ENCODE data around the gene OAS3. TPM values are rescaled to one million over a fixed set of nuclear protein-coding genes. Genes with fewer than 3 reads are reported as not detected.
"Not testable (repeated sequence)": the region's sequence is repeated elsewhere in the genome, so short reads cannot be mapped to it uniquely, and the experiment has no call there.

The OAS3 gene
- polyA plus RNA-seq, 4 donors: 3.8 to 13.1 (median 7.3) TPM

- H3K36me3 ChIP-seq (ENCODE audit: control insufficient read depth in 3 of 3, insufficient read depth in 2 of 3, low read depth in 1 of 3, low read length in 3 of 3): peaks cover 0 to 14% (median 12%) of the 10 kb centered on the region in 3 donors
- DNase-seq; H3K4me3 ChIP-seq (ENCODE audit: low read depth in 1 of 3, low read length in 3 of 3); H3K27ac ChIP-seq (ENCODE audit: low read depth in 1 of 3, low read length in 2 of 3); FAIRE-seq; H3K27me3 ChIP-seq (ENCODE audit: control insufficient read depth in 3 of 3, insufficient read depth in 3 of 3, low read length in 3 of 3); H3K9me3 ChIP-seq (ENCODE audit: control insufficient read depth in 2 of 2, insufficient read depth in 1 of 2, low read depth in 1 of 2, low read length in 1 of 2); H3K4me1 ChIP-seq (ENCODE audit: control insufficient read depth in 3 of 3, insufficient read depth in 2 of 3, low read depth in 1 of 3, low read length in 2 of 3): not testable (repeated sequence)
- WGBS, 3 donors: 52 to 89% (median 83%) methylated on average over 2 of the region's 2 CpGs
Observed at GRCh38 chr12:112913888-112914287, 24.4 kb upstream of the OAS3 start.

DNA sequence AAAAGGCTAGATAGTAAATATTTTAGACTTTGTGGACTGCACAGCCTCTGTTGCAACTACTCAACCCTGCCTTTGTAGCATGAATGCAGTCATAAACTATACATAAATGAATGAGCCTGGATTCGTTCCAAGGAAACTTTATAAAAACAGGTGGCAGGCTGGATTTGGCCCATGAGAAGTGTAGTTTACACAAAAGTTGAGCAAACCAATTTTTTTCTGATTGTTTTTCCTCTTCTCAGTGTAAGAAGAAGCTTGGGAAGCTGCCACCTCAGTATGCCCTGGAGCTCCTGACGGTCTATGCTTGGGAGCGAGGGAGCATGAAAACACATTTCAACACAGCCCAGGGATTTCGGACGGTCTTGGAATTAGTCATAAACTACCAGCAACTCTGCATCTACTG, 22.0 kb upstream of the OAS3 start:
- Histone ChIP-seq H3K27ac (ENCODE audit: low read depth in 1 of 3, low read length in 2 of 3) (peak overlapping the region in 1 of 3 donors; percentile 50), H3K36me3 (ENCODE audit: control insufficient read depth in 3 of 3, insufficient read depth in 2 of 3, low read depth in 1 of 3, low read length in 3 of 3) (peaks cover 0 to 18% (median 15%) of the 10 kb centered on the region in 3 donors), H3K27me3 (ENCODE audit: control insufficient read depth in 3 of 3, insufficient read depth in 3 of 3, low read length in 3 of 3) (no peaks in the 10 kb centered on the region), H3K4me1 (ENCODE audit: control insufficient read depth in 3 of 3, insufficient read depth in 2 of 3, low read depth in 1 of 3, low read length in 2 of 3) (peaks cover 0 to 3% (median 0%) of the 10 kb centered on the region in 3 donors), H3K9me3 (ENCODE audit: control insufficient read depth in 2 of 2, insufficient read depth in 1 of 2, low read depth in 1 of 2, low read length in 1 of 2) (peaks cover 0 to 3% of the 10 kb centered on the region in 2 donors), H3K4me3 (ENCODE audit: low read depth in 1 of 3, low read length in 3 of 3) (no peak overlapping the region)
- 34 to 46% (median 45%) methylated on average over 5 of the region's 5 CpGs for WGBS, 3 donors
- peak; percentile 30 to 63 for DNase-seq
- no peak for FAIRE-seq

DNA sequence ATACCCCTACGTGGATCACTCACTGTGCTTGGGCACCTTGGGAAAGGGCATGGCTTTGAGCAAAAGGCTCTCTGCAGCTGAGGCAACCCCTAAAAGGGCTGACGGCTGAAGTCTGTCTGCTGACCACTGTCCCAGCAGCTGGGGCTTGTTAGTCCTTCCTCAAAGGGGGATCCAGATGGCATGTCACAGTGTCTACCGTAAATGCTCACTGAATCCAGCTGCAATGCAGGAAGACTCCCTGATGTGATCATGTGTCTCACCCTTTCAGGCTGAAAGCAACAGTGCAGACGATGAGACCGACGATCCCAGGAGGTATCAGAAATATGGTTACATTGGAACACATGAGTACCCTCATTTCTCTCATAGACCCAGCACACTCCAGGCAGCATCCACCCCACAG, 19.2 kb upstream of the OAS3 start:
- no peaks in the 10 kb centered on the region for H3K27me3 ChIP-seq (ENCODE audit: control insufficient read depth in 3 of 3, insufficient read depth in 3 of 3, low read length in 3 of 3)
- peaks cover 0 to 3% (median 0%) of the 10 kb centered on the region in 3 donors for H3K4me1 ChIP-seq (ENCODE audit: control insufficient read depth in 3 of 3, insufficient read depth in 2 of 3, low read depth in 1 of 3, low read length in 2 of 3)
- H3K36me3 ChIP-seq (ENCODE audit: control insufficient read depth in 3 of 3, insufficient read depth in 2 of 3, low read depth in 1 of 3, low read length in 3 of 3): peaks cover 2 to 15% (median 11%) of the 10 kb centered on the region in 3 donors
- DNase-seq (no peak), FAIRE-seq (no peak)
- no peak overlapping the region for H3K4me3 ChIP-seq (ENCODE audit: low read depth in 1 of 3, low read length in 3 of 3)
- H3K9me3 ChIP-seq (ENCODE audit: control insufficient read depth in 2 of 2, insufficient read depth in 1 of 2, low read depth in 1 of 2, low read length in 1 of 2): no peaks in the 10 kb centered on the region
- H3K27ac ChIP-seq (ENCODE audit: low read depth in 1 of 3, low read length in 2 of 3): peak overlapping the region in 1 of 3 donors; percentile 8
- WGBS, 3 donors: 76 to 86% (median 83%) methylated on average over 6 of the region's 6 CpGs

GRCh38 chr12:112924986-112925385, 13.3 kb upstream of the OAS3 start:
- Histone ChIP-seq H3K9me3 (ENCODE audit: control insufficient read depth in 2 of 2, insufficient read depth in 1 of 2, low read depth in 1 of 2, low read length in 1 of 2) (peaks cover 0 to 8% of the 10 kb centered on the region in 2 donors), H3K27me3 (ENCODE audit: control insufficient read depth in 3 of 3, insufficient read depth in 3 of 3, low read length in 3 of 3) (no peaks in the 10 kb centered on the region), H3K27ac (ENCODE audit: low read depth in 1 of 3, low read length in 2 of 3) (peak overlapping the region; percentile 79 to 85 (median 81)), H3K36me3 (ENCODE audit: control insufficient read depth in 3 of 3, insufficient read depth in 2 of 3, low read depth in 1 of 3, low read length in 3 of 3) (peaks cover 0 to 2% (median 0%) of the 10 kb centered on the region in 3 donors), H3K4me3 (ENCODE audit: low read depth in 1 of 3, low read length in 3 of 3) (no peak overlapping the region), H3K4me1 (ENCODE audit: control insufficient read depth in 3 of 3, insufficient read depth in 2 of 3, low read depth in 1 of 3, low read length in 2 of 3) (peaks cover 0 to 9% (median 2%) of the 10 kb centered on the region in 3 donors)
- peak; percentile 72 to 86 for DNase-seq
- 13 to 18% (median 18%) methylated on average over 7 of the region's 7 CpGs for WGBS, 3 donors
- FAIRE-seq: no peak

DNA sequence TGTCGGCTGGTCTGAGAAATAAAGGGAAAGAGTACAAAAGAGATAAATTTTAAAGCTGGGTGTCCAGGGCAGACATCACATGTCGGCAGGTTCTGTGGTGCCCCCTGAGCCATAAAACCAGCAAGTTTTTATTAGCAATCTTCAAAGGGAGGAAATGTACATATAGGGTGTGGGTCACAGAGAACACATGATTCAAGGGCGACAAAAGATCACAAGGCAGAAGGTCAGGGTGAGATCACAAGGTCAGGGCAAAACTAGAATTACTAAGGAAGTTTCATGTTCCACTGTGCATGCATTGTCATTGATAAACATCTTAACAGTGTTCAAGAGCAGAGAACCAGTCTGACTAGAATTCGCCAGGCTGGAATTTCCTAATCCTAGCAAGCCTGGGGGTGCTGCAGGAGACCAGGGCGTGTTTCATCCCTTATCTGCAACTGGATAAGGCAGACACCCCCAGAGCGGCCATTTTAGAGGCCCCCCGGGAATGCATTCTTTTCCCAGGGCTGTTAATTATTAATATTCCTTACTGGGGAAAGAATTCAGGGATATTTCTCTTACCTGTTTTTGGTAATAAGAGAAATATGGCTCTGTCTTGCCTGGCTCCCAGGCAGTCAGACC, 11.7 kb upstream of the OAS3 start:
- H3K27me3 ChIP-seq (ENCODE audit: control insufficient read depth in 3 of 3, insufficient read depth in 3 of 3, low read length in 3 of 3); H3K36me3 ChIP-seq (ENCODE audit: control insufficient read depth in 3 of 3, insufficient read depth in 2 of 3, low read depth in 1 of 3, low read length in 3 of 3); H3K4me3 ChIP-seq (ENCODE audit: low read depth in 1 of 3, low read length in 3 of 3); FAIRE-seq; H3K4me1 ChIP-seq (ENCODE audit: control insufficient read depth in 3 of 3, insufficient read depth in 2 of 3, low read depth in 1 of 3, low read length in 2 of 3); H3K9me3 ChIP-seq (ENCODE audit: control insufficient read depth in 2 of 2, insufficient read depth in 1 of 2, low read depth in 1 of 2, low read length in 1 of 2): not testable (repeated sequence)
- H3K27ac ChIP-seq (ENCODE audit: low read depth in 1 of 3, low read length in 2 of 3): peak overlapping the region in 1 of 3 donors; percentile 81
- 26 to 49% (median 36%) methylated on average over 7 of the region's 7 CpGs for WGBS, 3 donors
- peak in 1 of 2 donors; percentile 66 for DNase-seq

DNA sequence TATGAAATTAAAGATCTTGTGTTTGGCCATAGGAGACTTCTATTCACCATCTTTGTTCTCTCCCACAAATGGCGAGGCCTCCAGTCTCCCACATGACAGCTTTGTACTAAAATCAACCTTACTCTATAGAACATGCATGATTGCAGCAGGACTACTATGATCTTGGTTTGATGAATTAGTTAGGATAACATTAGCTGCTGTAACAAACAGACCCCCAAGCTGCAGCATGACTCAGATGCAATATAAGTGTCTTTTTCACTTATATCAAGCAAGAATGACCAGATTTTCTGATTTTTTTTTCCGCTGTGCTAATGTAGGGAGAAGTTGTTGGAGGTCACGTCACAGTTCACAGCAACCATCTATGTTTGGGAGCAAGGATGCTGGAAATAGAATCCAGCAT, 10.8 kb upstream of the OAS3 start:
- H3K27ac ChIP-seq (ENCODE audit: low read depth in 1 of 3, low read length in 2 of 3): peak overlapping the region in 1 of 3 donors; percentile 32
- H3K27me3 ChIP-seq (ENCODE audit: control insufficient read depth in 3 of 3, insufficient read depth in 3 of 3, low read length in 3 of 3): no peaks in the 10 kb centered on the region
- H3K4me1 ChIP-seq (ENCODE audit: control insufficient read depth in 3 of 3, insufficient read depth in 2 of 3, low read depth in 1 of 3, low read length in 2 of 3): peaks cover 0 to 9% (median 2%) of the 10 kb centered on the region in 3 donors
- DNase-seq (no peak), FAIRE-seq (no peak)
- H3K4me3 ChIP-seq (ENCODE audit: low read depth in 1 of 3, low read length in 3 of 3): no peak overlapping the region
- WGBS, 3 donors: 63 to 79% (median 63%) methylated on average over 3 of the region's 3 CpGs
- peaks cover 0 to 2% (median 0%) of the 10 kb centered on the region in 3 donors for H3K36me3 ChIP-seq (ENCODE audit: control insufficient read depth in 3 of 3, insufficient read depth in 2 of 3, low read depth in 1 of 3, low read length in 3 of 3)
- H3K9me3 ChIP-seq (ENCODE audit: control insufficient read depth in 2 of 2, insufficient read depth in 1 of 2, low read depth in 1 of 2, low read length in 1 of 2): peaks cover 0 to 8% of the 10 kb centered on the region in 2 donors

DNA sequence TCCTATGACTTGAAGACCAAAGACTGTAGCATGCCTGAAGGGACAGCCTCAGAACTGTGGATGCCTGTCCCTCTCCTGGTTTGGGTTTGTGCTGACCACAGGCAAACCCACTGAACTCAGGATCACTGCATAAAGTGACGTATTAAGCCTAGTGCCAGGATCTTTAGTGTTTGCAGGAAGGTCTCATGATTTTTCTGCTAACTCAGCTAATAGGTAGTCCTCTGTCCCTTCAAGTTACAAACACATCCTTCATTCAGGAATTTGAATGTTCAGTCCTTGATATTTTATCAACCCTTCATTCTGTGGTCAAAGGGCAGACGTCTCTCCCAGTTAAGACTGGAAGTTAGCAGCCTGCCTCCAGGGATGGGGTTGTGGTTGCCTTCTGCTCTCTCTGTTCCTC, 10.3 kb upstream of the OAS3 start:
- Histone ChIP-seq H3K4me3 (ENCODE audit: low read depth in 1 of 3, low read length in 3 of 3) (no peak overlapping the region), H3K36me3 (ENCODE audit: control insufficient read depth in 3 of 3, insufficient read depth in 2 of 3, low read depth in 1 of 3, low read length in 3 of 3) (no peaks in the 10 kb centered on the region), H3K9me3 (ENCODE audit: control insufficient read depth in 2 of 2, insufficient read depth in 1 of 2, low read depth in 1 of 2, low read length in 1 of 2) (peaks cover 0 to 8% of the 10 kb centered on the region in 2 donors), H3K27me3 (ENCODE audit: control insufficient read depth in 3 of 3, insufficient read depth in 3 of 3, low read length in 3 of 3) (no peaks in the 10 kb centered on the region), H3K27ac (ENCODE audit: low read depth in 1 of 3, low read length in 2 of 3) (peak overlapping the region in 1 of 3 donors; percentile 32), H3K4me1 (ENCODE audit: control insufficient read depth in 3 of 3, insufficient read depth in 2 of 3, low read depth in 1 of 3, low read length in 2 of 3) (peaks cover 0 to 9% (median 2%) of the 10 kb centered on the region in 3 donors)
- FAIRE-seq (no peak), DNase-seq (peak in 1 of 2 donors; percentile 49)
- WGBS, 3 donors: 45 to 68% (median 48%) methylated on average over 2 of the region's 2 CpGs

DNA sequence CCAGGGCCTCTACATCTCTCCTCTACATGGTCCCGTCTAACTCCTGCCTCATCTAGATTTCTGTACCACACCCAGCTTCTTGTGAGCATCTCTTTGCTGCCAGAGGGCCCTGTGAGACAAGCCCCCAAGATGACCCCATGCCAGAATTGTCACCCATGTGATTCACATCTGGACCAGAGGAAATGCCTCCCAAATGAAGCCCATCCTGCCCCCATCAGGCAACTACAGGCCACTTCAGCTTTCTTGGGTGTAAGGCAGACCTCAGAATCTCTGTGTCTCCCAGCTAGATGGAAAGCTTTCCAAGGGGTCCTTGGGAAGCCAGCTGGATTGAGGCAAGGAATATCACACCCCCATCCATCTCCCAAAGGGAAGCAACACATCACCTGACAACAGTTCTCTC, 9.3 kb upstream of the OAS3 start:
- FAIRE-seq (no peak), DNase-seq (no peak)
- Histone ChIP-seq H3K4me3 (ENCODE audit: low read depth in 1 of 3, low read length in 3 of 3) (no peak overlapping the region), H3K36me3 (ENCODE audit: control insufficient read depth in 3 of 3, insufficient read depth in 2 of 3, low read depth in 1 of 3, low read length in 3 of 3) (no peaks in the 10 kb centered on the region), H3K27me3 (ENCODE audit: control insufficient read depth in 3 of 3, insufficient read depth in 3 of 3, low read length in 3 of 3) (no peaks in the 10 kb centered on the region), H3K27ac (ENCODE audit: low read depth in 1 of 3, low read length in 2 of 3) (no peak overlapping the region), H3K9me3 (ENCODE audit: control insufficient read depth in 2 of 2, insufficient read depth in 1 of 2, low read depth in 1 of 2, low read length in 1 of 2) (peaks cover 0 to 8% of the 10 kb centered on the region in 2 donors), H3K4me1 (ENCODE audit: control insufficient read depth in 3 of 3, insufficient read depth in 2 of 3, low read depth in 1 of 3, low read length in 2 of 3) (peaks cover 0 to 9% (median 2%) of the 10 kb centered on the region in 3 donors)
- 83 to 100% (median 90%) methylated on average over 1 of the region's 1 CpG for WGBS, 3 donors

All from small intestine (tissue), 7 donors.